Omental fat pad (tissue), 4 donors: ENCODE measurements around the gene PPM1M. TPM values are rescaled to one million over a fixed set of nuclear protein-coding genes. Genes with fewer than 3 reads are reported as not detected.
A peak's percentile ranks its signal among the peaks of the same experiment; 100 is the strongest.

ENCODE experiments used
- ATAC-seq: fragments of 150-250 bp; one replicate; pipeline ENCODE4 v1.9.1; 2016; ENCODE audit warnings: mild to moderate bottlenecking, moderate library complexity; ENCODE audit not compliant: low FRiP score
- DNase-seq: peaks from one replicate; pipeline ENCODE4 v3.0.0-alpha.2; 2019; ENCODE audit warnings: low spot score
- CTCF ChIP-seq, 3 donors: fragments of 450-650 bp; IDR thresholded peaks; one replicate each; pipeline ENCODE4 v1.5.1; 2016 to 2017; ENCODE audit warnings: antibody characterized with exemption in 3 of 3, mild to moderate bottlenecking in 3 of 3, moderate library complexity in 2 of 3
- total RNA-seq, 4 donors: library from RNA; depleted of rRNA; stranded (reverse); fragments of >200 nt; gene quantifications; one replicate each; pipeline ENCODE4 v1.1.0, GENCODE V29; 2016

The PPM1M gene
- total RNA-seq, 4 donors from 2014 or later = 17.0 to 32.2 (median 23.9) TPM

- no peak for DNase-seq
- ATAC-seq = no peak
- TF ChIP-seq CTCF (IDR thresholded peaks at IDR 0.05) = no peak
These were observed 9.1 kb upstream of the PPM1M start for GRCh38 chr3:52236424-52236886.

GRCh38 chr3:52237006-52237656, 8.4 kb upstream of the PPM1M start:
- ATAC-seq (peak; percentile 1), DNase-seq (no peak)
- TF ChIP-seq CTCF (IDR thresholded peaks at IDR 0.05) = no peak

DNA sequence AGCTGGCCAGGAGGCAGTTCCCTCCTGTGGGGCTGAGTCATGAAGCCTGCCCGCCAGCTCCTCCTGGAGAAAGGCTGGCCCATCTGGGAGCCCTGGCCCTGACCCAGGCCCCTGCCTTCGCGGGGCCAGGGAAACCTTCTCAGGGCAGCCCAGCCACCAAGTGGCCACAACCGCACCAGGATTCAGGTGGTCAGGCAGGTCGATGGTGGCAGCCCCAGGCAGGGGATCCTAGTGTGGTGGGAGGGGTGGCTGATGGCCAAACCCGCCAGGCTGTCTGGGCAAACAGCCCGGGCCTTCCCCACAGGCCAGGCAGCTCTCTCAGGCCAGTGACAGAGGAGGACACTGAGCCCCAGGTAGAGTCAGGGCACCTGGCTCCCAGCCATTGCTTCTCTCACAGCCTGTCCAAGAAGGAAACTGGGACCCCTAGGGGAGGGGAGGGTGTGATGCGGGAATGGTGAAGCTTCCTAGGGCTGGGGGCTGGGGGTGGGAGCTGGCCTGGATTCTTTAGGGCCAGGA, 7.8 kb upstream of the PPM1M start:
- TF ChIP-seq CTCF (IDR thresholded peaks at IDR 0.05) = no peak
- DNase-seq = no peak
- ATAC-seq = peak; percentile 91

DNA sequence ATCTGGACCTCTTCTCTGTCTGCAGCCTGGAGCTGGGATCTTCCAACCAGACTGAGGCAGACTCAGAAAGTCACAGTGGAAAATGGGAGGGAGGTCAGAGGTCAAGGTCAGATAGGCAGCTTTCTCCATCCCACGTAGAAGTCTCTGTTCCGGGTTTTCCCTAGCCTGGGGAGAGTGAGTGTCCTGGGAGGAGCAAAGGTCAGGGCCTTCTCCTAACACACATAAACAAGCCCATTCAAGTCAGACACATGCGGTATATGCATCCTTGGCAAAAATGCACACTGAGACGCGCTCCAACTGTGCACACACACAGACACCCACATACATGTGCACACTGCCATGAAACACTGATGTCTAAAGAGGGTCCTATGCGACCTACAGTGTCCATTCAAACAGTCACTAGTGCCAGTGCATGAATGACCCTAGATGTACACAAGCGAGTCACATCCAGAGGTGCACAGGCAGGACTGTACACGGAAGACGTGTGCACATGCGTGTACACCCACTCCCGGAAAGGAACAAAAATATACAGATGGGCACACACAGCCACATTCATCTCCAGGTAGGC, 7.3 kb upstream of the PPM1M start:
- peak; percentile 0 for ATAC-seq
- no peak for TF ChIP-seq CTCF (IDR thresholded peaks at IDR 0.05)
- no peak for DNase-seq

DNA sequence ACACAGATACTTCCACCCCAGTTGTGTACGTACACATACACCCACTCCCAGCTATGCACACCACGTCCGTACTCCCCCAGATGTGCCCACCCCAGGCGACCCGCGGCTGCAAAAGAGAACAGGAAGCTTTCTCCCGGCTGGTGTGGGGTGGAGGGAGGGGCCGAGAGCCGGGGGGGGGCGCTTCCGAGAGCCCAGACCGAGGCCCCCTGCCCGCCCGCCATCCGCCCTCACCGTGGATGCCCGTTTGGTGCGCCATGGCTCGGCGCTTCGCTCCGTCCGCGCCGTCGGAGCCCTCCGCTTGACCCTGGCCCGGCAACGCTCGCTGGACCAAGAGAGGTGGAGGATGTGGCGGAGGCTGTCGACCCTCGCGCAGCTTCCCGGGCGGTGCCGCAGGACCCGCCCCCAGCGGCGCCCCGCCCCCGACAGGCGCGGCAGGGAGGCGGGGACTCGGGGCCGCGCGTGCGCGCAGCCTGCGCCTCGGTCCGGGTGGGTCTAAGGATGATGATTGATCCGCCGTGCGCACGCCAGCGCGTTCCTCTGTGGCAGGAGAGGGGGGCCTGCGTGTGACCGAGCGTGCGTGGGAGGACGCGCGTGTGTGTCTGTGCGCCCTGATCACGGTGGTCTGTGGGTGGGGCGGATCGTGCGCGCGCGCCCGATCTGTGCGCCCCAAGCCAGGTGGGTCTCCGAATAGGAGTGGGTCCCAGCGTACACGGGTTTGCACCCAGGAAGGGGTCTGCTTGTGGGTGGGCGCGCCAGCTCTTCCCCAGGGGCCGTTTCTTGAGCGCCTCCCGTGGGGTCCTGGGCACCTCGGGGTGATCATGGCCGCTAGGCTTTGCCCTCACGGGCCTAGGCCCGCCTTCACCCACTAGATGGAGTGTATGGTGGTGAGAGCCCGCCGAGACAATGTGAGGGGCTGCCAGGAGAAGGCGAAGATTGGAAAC, 6.5 kb upstream of the PPM1M start, which contains the start of gene TWF2:
TSS of gene TWF2 (minus strand) at position 398 of the 941 bp plus-strand sequence. CDS start at position 256, 142 bp downstream.
- peak; percentile 62 for DNase-seq
- ATAC-seq = peak; percentile 75
- no peak for TF ChIP-seq CTCF (IDR thresholded peaks at IDR 0.05)

DNA sequence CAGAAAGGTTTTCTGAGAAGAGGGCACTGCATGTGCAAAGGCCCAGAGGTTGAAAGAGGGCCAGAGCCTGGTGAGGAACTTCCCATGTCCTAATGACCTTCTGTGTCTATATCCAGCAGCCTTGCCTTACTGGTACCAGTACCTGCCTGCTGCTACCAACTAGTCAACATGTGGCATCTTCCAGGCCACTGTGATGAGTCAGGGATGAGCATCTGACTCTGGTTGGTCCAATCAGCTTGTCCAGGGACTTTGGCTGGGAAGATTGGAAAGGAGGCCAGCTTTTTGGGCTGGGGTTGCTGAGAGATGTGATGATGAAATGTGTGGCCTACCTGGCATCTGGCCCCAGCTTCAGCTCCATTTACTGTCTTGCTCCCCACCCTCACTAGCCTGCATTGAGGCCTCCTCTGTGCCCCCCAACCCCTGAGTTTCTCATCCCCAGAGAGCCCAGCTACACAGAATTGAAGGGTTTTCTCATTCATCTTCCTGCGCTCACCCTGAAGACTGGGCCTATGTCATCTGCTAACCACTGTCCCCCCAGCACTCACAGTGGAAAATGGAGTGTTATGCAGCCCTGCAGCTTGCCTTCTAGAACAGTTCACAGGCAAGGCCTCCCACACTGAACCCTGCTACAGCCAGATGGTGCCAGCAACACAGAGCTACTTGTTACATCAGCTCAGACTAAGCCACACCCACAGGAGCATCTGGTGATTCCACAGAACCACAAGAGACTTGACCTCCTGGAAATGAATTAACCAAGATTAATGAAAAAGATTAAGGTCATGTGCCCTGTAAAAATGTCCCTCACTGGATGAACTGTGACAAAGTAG, 5.3 kb upstream of the PPM1M start:
- DNase-seq (no peak), ATAC-seq (no peak)
- no peak for TF ChIP-seq CTCF (IDR thresholded peaks at IDR 0.05)
